K562 (cell line): ENCODE measurements around the gene PVALEF. TPM values are rescaled to one million over a fixed set of nuclear protein-coding genes. Genes with fewer than 3 reads are reported as not detected.

Source experiments
- FOXK2 ChIP-seq, 2 experiments: fragments of 450-650 bp; IDR thresholded peaks in 1 of 2; conservative IDR thresholded peaks in 1 of 2; 2 replicates each; pipeline ENCODE4 v1.6.1; 2016; ENCODE audit warnings: low read depth in 2 of 2, mild to moderate bottlenecking in 1 of 2
- HEY1 ChIP-seq: fragments of 250-450 bp; sonication (Bioruptor Pico); IDR thresholded peaks from 2 replicates; pipeline ENCODE4 v1.5.0; 2020; ENCODE audit warnings: mild to moderate bottlenecking, moderate library complexity, borderline replicate concordance
- TGIF2 ChIP-seq: sonication (generic); formaldehyde crosslinking; IDR thresholded peaks from 2 replicates; pipeline ENCODE4 v1.8.1; 2022; ENCODE audit warnings: mild to moderate bottlenecking, missing genetic modification reagents, moderate library complexity
- ZEB2 ChIP-seq: fragments of 450-650 bp; IDR thresholded peaks from 2 replicates; pipeline ENCODE4 v1.6.1; 2016
- ZNF41 ChIP-seq: fragments of 250-450 bp; sonication (Bioruptor Pico); conservative IDR thresholded peaks from 2 replicates; pipeline ENCODE4 v1.4.0; 2020; ENCODE audit warnings: mild to moderate bottlenecking
- polyA plus RNA-seq, 8 experiments: library from polyadenylated mRNA; depleted of rRNA in 4 of 8; stranded (reverse) in 5 of 8; unstranded in 3 of 8; fragments of >200 nt; fragmentation: Nextera tagmentation in 2 of 8; fragmentation: Illumina TruSeq in 1 of 8; extraction: Ambion mirVana in 2 of 8; extraction: Trizol in 1 of 8; gene quantifications; 2 replicates each; pipeline versions ENCODE4 v1.2.1 to v1.2.3, GENCODE V29; 2011 to 2014; ENCODE audit warnings: inconsistent platforms in 1 of 8, missing spikeins in 1 of 8
- total RNA-seq, 7 experiments: library from RNA; depleted of rRNA in 6 of 7; stranded (reverse); fragments of >200 nt in 6 of 7; fragmentation: Illumina TruSeq in 2 of 7; extraction: Trizol in 2 of 7; gene quantifications; 2 replicates each; pipeline versions ENCODE4 v1.2.1 to v1.2.3, GENCODE V29; 2011 to 2021; ENCODE audit warnings: low replicate concordance in 1 of 7
- TF ChIP-seq, protein P1 (sequence below), 3 experiments: fragments of 200-800 bp in 1 of 3; sonication (Bioruptor generic) in 1 of 3; sonication (generic) in 1 of 3; formaldehyde crosslinking in 1 of 3; IDR thresholded peaks; 2 replicates each; pipeline versions ENCODE4 v1.6.1 to v1.8.0; 2016 to 2022; ENCODE audit warnings: mild to moderate bottlenecking in 2 of 3, missing compliant biosample characterization in 2 of 3, missing genetic modification characterization in 2 of 3, missing genetic modification reagents in 1 of 3
- TF ChIP-seq, protein P2 (sequence below): fragments of 200-800 bp; sonication (Bioruptor generic); IDR thresholded peaks from 2 replicates; pipeline ENCODE4 v1.6.1; 2017; ENCODE audit warnings: missing genetic modification characterization, missing compliant biosample characterization
- TF ChIP-seq, protein P3 (sequence below): IDR thresholded peaks from 3 replicates; pipeline ENCODE4 v1.6.1; 2011; ENCODE audit warnings: borderline replicate concordance, mild to moderate bottlenecking, moderate library complexity; ENCODE audit not compliant: insufficient read length; ENCODE audit errors: extremely low read depth

The PVALEF gene
- total and polyA plus RNA-seq, 9 of the 15 experiments (the other 6 are each of a cell fraction or from before 2014, with no cell fraction given), result not detected

DNA sequence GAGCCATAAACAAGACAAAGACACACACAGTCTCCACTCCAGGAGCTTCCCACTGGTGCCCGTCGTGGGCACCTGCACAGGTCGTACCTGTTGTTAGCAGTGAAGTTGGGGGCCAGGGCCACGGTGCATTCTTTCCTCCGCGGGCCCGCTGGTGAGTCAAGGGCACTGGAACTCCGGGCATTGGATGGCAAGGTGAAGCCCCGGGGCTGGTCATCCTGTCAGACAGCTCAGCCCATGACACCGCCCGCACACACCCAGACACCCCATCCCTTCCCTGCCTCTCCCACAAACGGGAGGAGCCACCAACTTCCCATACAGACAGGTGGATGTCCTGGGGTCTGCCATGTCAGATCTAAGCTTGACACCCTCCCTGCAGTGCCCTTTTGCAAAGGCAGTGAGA, 41.4 kb downstream of the PVALEF start (continued):
- TF ChIP-seq FOXK2 (conservative IDR thresholded peaks at IDR 0.05 in 1 of 2, IDR thresholded peaks at IDR 0.05 in 1 of 2; ENCODE audit: low read depth in 2 of 2) (no peak), TGIF2 (CRISPR knock-in tag) (no peak), ZNF41 (no peak), HEY1 (CRISPR knock-in tag) (no peak), ZEB2 (no peak)
- TF ChIP-seq, protein P1, sequence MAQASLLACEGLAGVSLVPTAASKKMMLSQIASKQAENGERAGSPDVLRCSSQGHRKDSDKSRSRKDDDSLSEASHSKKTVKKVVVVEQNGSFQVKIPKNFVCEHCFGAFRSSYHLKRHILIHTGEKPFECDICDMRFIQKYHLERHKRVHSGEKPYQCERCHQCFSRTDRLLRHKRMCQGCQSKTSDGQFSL (CRISPR knock-in tag; IDR thresholded peaks at IDR 0.05), result no peak
- TF ChIP-seq, protein P1 (tag; IDR thresholded peaks at IDR 0.05), result no peak
- TF ChIP-seq, protein P2, sequence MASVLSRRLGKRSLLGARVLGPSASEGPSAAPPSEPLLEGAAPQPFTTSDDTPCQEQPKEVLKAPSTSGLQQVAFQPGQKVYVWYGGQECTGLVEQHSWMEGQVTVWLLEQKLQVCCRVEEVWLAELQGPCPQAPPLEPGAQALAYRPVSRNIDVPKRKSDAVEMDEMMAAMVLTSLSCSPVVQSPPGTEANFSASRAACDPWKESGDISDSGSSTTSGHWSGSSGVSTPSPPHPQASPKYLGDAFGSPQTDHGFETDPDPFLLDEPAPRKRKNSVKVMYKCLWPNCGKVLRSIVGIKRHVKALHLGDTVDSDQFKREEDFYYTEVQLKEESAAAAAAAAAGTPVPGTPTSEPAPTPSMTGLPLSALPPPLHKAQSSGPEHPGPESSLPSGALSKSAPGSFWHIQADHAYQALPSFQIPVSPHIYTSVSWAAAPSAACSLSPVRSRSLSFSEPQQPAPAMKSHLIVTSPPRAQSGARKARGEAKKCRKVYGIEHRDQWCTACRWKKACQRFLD (CRISPR knock-in tag), result no peak
- TF ChIP-seq, protein P3, sequence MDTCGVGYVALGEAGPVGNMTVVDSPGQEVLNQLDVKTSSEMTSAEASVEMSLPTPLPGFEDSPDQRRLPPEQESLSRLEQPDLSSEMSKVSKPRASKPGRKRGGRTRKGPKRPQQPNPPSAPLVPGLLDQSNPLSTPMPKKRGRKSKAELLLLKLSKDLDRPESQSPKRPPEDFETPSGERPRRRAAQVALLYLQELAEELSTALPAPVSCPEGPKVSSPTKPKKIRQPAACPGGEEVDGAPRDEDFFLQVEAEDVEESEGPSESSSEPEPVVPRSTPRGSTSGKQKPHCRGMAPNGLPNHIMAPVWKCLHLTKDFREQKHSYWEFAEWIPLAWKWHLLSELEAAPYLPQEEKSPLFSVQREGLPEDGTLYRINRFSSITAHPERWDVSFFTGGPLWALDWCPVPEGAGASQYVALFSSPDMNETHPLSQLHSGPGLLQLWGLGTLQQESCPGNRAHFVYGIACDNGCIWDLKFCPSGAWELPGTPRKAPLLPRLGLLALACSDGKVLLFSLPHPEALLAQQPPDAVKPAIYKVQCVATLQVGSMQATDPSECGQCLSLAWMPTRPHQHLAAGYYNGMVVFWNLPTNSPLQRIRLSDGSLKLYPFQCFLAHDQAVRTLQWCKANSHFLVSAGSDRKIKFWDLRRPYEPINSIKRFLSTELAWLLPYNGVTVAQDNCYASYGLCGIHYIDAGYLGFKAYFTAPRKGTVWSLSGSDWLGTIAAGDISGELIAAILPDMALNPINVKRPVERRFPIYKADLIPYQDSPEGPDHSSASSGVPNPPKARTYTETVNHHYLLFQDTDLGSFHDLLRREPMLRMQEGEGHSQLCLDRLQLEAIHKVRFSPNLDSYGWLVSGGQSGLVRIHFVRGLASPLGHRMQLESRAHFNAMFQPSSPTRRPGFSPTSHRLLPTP, result no peak
